HG02623 (cell line): ENCODE data around the gene ZBTB21.
"Not testable (repeated sequence)": the region's sequence is repeated elsewhere in the genome, so short reads cannot be mapped to it uniquely, and the experiment has no call there.

Experiments used
- ATAC-seq: cut with Tn5 transposase; IDR thresholded peaks from one replicate; pipeline ENCODE4 v1.9.1; 2021; ENCODE audit warnings: moderate library complexity; ENCODE audit not compliant: unreplicated experiment

ZBTB21 gene

DNA sequence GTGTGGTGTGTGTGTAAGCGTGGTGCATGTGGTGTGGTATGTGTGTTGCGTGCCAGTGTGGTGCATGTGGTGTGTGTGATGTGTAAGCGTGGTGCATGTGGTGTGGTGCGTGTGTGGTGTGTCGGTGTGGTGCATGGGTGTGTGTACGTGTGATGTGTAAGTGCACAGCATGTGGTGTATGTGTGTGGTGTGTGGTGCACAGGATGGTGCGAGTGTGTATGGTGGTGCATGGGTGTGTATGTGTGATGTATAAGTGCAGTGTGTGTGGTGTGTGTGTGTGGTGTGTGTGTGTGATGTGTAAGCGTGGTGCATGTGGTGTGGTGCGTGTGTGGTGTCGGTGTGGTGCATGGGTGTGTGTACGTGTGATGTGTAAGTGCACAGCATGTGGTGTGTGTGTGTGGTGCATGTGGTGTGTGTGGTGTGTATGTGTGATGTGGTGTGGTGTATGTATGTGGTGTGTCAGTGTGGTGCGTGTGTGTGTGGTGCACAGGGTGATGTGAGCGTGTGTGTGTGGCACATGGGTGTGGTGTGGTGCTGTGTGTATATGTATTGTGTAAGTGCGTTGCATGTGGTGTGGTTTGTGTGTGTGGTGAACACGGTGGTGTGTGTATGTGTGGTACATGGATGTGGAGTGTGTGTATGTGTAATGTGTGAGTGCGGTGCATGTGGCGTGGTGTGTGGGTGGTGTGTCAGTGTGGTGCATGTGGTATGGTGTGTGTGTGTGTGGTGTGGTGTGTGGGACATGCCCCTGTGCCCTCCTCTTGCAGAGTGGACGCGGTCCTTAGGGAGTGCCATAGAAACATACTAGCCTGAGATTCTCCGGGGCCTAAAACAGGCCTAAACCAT, 55.3 kb downstream of the ZBTB21 start:
- ATAC-seq, result no peak

DNA sequence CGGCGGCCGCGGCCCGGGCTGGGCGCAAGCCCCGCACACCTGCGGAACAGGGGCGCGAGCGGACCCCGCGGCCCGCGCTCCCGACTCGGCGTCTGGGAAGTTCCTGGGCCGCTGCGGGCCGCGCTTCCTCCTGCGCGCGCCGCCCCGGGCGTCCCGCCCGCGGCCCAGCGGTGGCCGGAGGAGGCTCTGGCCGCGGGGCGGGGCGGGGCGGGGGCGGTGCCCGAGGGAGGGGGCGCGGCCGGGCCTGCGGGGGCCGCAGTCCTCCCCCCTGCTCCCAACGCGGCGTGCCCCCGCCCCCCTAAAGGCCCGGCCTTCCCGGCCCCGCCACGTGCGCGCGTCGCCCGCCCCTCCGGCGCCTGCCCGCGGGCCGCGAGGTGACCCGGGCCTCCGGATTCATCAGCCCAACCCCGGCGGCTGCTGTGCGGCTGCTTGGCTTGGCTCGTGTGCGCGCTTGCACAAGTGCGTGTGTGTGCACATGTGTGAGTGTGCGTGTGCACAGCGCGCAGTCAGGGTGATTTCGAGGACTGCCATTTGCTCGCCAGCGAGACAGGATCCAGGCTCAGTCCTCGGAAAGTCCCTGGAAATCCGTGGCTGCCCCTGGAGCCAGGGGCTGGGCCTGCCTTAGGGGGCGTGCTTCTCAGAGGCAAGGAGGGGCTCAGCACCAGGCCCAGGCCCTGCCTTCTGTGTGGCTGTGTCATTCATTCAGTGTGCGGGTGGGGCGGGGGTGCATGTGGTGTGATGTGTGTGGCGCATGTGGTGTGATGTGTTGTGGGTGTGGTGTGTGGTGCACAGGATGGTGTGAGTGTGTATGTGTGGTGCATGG, 56.1 kb downstream of the ZBTB21 start, which contains the start of gene C2CD2:
C2CD2 (minus strand) TSS at position 188 of the 823 bp plus-strand sequence. CDS start 370 bp downstream, outside the sequence.
- no peak for ATAC-seq

DNA sequence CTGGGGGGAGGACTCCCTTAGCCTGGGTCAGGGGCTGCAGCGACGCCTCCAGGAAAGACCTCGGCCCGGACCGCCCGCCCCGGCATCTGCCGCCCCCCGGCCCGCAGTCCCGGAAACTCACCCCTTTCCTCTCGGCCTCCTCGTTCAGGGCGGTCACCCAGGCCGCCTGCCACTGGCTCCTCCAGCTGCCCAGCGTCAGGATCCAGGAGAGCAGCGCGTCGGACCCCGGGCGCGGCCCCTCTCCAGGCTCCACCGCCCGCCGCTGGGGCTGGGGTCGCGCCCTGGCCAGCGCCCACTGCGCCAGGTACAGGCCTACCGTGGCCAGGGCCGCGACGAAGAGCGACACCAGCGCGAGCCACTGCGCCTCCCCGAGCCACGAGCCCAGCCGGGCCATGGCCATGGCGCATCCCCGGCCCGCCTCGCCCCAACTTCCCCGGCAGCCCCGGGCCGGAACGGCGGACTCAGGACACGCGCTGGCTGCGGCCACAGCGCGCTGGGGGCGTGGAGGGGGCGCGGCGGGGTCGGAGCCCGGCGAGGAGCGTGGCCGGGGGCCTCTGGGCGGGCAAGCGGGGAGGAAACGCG, 56.8 kb downstream of the ZBTB21 start:
- ATAC-seq, result no peak

DNA sequence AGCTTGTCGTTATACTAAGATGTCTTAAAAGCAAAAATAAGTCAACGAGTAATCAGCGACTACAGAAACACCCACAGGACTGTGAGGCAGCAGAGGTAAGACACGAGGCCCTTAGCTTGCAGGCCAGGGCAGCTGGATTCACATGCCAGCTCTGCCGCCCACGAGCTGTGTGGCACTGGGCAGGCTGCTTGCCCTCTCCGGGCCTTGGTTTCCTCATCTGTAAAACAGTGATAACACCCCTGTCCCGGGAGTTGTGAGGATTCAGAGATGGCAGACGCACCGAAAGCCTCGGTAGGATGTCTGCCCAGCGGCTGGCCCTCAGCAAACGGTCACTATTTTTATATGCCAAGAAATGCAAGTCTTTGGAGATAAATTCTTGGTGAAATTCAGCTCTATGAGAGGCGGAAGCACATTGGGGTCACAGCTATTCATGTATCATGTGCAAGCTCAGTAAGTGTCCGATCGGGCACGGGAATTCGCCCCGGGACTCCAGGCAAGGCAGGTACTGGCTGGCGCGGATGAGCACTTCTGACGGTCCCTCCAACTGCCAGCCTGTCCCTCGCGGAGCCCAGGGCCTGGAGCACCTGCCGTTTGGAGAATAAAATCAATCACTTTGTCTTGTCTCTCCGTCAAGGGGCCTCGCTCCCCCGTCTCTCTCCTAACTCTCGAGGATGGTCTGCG, 57.5 kb downstream of the ZBTB21 start:
- no peak for ATAC-seq

DNA sequence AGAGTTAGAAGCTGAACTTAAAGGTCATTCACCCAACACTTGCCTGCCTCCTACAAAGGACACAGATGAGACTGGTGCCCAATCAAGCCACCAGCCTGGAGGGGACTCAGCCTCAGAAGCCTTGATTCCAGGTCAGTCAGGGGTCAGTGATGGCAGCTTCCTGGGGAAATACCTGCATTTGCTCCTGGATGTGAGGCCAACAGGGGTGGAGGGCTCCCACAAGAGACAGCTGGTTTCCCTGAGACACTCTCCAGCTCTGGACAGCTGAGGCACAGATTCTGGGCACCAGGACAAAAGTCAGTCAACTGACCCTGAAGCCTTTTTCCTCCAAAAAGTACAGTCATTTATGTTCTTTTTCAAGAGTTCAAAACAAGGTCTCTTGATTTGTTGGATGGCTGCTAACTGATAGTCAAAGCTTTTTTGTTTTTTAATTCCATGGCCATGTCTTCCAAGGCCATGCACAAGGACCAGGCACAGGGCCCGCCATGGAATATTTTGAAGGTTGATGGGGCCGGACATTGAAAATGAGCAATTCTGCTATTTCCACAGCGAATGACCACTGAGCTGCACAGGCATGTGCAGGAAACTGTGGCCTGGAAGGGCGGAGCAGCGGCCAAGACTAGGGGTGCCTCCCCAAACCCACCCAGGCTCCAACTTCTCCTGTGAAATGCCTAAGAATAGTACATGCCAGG, 58.1 kb downstream of the ZBTB21 start:
- no peak for ATAC-seq

DNA sequence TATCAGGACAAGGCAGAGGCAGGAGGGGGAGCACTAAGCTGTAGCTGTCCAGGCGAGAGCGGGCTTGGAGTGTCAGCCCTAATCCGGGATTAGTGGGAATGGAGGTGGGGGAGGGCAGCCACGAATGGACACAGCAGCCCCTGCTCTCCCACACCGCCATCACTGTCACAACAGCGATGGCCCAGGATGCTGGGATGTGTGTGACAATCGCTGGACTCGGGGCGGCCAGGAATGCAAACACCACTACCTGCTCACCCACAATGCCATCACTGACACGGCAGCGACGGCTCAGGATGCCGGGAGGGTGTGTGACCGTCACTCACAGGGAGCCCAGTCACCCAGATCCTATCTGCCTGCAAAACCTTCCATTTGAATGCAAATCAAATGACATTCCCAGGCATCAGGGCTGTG, 59.2 kb downstream of the ZBTB21 start:
- ATAC-seq, result no peak

DNA sequence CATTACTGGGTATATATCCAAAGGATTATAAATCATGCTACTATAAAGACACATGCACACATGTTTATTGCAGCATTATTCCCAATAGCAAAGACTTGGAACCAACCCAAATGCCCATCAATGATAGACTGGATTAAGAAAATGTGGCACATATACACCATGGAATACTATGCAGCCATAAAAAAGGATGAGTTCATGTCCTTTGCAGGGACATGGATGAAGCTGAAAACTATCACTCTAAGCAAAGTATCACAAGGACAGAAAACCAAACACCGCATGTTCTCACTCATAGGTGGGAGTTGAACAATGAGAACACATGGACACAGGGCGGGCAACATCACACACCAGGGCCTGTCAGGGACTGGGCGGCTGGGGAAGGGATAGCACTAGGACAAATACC, 60.5 kb downstream of the ZBTB21 start:
- not testable (repeated sequence) for ATAC-seq

DNA sequence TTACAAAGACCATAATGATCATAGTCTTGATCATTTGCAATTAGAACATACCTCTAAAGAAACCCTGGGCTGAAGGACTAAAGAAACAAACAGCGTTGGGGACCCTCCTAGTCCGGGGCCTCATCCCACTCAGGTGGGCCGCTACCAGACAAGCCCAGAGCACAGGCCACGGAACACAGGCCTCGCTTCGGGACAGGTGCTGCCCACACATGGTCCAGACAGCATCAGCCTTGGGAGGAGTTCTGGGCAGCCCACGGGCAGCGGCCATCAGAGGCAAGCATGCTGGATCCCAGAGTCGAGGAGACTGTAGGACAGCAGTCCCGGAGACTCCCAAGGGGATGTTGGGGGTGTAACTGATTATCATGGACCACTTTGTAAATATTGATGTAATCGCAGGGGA, 61.3 kb downstream of the ZBTB21 start:
- no peak for ATAC-seq

DNA sequence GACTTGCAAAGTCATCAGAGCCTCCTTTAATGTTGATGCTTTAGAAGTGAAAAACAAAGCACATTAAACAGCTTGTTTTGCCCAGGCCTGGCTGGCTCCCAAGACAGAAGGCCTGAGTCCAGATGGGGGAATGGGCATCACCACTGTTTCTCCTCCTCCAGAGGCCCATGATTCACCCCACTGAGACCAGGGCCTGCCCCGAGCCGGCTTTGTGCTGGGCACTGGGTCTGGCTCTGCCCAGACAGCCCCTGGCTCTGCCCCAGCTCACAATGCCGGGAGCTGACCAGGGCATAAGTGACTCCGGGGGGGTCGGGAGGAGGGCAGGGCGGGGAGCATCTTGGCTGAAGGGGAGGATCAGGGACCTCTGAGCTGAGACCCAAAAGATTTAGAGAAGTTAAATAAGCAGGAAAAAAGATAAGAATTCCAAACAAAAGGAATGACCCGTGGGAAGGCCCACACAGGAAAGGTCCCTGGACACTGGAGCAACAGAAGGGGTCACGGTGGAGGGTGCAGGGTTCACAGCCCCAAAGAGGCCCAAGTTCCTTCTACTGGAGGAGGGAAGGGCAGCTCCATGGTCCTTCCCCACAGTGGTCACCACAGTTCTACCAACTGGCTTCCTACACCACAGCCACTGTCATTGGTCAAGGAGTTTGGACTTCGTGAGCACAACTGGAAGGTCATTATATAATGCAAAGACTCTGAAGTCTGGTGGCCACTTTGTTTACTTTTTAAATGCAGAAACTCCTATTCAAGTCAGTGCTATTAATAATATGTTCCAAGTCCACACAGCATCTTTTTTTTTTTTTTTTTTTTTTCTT, 61.9 kb downstream of the ZBTB21 start:
- no peak for ATAC-seq

DNA sequence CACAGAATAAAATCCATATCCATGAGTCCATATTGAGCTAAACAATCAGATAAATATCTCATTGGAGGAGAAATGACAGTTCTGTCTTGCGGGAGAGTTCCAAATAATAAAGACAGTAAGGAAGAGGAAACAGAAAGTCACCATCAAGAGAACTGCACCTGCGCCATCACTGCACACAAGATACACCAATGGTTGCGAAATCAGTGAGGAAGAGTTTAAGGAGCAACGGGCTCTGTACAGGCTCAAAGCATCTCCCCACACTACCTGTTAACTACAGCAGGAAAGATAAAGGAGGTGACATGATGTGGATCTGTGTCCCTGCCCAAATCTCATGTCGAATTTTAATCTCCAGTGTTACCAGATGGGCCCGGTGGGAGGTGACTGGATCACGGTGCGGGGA, 64.2 kb downstream of the ZBTB21 start:
- ATAC-seq, result no peak

DNA sequence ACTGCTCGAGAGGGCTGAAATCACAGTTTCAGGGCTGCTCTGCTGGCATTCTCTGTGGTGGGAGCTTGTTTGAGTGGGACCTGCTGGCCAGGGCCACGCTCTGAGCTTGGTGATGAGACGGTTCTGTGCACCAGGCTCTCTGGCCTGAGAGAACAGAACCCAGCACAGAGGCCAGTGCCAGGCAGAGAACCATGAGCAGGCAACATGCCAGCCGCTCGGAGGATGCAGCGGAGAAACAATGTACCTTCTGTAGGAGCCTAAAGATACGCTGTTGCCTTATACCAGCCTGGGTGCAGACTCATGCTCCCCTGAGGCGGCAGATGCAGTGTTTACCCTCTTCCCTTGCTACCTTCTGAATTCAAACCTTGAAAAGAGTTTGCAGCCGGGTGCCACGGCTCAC, 66.3 kb downstream of the ZBTB21 start:
- ATAC-seq, result no peak

DNA sequence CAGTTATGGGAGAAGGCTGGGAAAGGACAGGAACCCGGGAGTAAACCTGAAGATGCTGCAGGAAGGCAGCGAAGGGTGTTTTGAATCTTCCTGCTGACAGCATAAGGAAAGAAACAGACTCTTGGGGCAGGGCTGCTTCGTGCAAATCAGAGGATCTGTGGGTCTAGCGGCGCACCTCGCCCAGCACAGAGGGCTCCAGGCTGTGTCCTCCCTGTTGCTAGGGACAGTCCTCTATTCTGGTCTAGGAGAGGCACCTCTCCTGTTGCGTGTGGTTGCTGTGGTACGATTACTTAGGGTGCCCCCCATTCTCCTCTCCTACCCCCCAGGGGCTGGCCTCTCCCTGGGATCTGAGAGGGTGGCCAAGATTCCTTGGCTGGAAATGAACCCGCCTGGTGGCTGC, 67.7 kb downstream of the ZBTB21 start:
- ATAC-seq, result no peak

DNA sequence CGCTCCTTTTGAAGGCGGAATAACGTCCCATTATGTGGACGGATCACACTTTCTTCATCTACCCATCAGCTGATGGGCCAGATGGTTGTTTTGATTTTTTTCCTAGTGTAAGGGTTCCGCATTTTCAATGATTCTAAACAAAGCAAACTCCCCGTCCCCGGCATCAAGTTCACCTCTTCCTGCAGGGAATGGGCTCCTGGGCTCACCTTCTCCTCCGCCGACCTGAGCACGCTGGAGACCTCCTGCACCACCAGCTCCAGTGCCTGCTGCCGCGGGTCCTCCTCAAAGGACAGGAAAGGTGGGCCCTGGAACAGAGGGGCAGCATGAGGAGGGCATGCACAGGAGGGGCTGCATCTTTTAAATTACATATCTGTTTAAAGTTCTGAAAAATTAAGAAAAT, 68.2 kb downstream of the ZBTB21 start:
- no peak for ATAC-seq

DNA sequence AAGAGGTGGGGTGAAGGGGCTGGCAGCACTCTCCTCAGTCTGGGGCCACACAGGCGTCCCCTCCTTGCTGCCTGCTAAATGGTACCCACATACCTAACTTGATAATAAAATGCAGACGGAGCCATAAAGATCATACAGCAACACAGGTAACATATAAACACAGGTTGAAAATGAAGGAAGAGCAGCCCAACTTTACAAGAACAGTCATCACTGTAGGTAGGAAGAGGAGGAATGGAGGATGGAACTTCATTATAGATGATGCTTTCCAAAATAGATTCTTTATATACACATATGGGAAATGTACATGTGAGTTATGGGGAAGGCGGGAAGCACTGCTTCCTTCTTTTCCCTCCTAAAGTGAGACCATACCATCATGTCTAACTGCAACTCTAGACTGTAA, 69.7 kb downstream of the ZBTB21 start:
- no peak for ATAC-seq

DNA sequence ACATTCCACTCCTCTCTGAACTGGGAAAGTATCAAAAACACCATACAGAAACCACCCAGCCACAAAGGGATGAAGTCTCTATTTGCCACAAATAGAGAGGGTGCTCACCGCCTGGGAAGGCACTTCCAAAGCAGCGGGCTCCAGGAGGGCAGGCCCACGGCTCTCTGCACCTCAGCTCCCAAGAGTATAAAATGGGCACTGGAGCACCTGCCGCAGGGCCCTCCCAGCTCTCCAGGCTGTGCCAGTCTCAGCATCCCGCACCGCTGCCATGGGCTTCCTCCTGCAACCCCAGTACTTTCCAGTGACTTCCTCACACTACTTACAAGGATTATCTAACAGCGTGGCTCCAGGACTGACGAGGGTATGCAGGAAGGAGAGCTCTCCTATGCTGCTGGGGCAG, 70.8 kb downstream of the ZBTB21 start:
- ATAC-seq, result no peak
